Measurements from ENCODE around the gene ADH1B. TPM values are rescaled to one million over a fixed set of nuclear protein-coding genes. Genes with fewer than 3 reads are reported as not detected.

ADH1B gene
- total and polyA plus RNA-seq, 2 of the 4 experiments (the other 2 are of a cell fraction): 0.36 to 0.46 TPM

DNA sequence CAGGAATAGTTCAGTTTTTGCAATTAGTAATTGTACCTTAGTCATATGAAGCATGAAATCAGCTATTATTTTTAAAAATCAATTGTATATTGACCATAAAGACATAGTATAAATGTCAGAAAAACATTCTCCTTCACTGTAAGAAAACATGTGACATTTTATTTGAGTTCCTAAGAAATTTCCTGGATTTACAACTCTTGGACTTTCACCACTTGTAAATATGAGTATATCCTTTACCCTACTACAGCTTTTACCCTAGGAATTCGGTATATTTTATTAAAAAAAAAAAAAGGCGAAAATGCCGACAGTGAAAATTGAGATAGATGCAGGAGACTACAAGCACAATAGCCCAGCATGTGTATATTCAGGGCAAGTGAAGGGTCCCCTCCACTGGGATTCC lies 45.3 kb downstream of the ADH1B start:
- in situ Hi-C loops (cut with MboI; ENCODE audit: low sequenced_read_pairs): no loop called here
- BruUV-seq (replicated peaks): no TSS peak

More for the DNA sequence above, 45.3 kb downstream of the ADH1B start:
- Histone ChIP-seq H3K79me1 (ENCODE audit: low read depth in 1 of 2, low read length in 2 of 2) (no peaks in the 10 kb centered on the region), H2AK9ac (replicated peaks; ENCODE audit: low read depth, low read length, poor library complexity) (no peak overlapping the region), H4K20me1 (ENCODE audit: insufficient read depth, low read length) (no peaks in the 10 kb centered on the region), H3K9me1 (ENCODE audit: insufficient read depth, low read length) (no peaks in the 10 kb centered on the region), H3K9me3 (ENCODE audit: control insufficient read depth, insufficient read depth, low read length) (no peaks in the 10 kb centered on the region), H3K27ac (ENCODE audit: insufficient read depth, low read length) (no peak overlapping the region), H2BK5ac (ENCODE audit: low read depth, low read length, poor library complexity, severe bottlenecking) (no peak overlapping the region), H3K27me3 (ENCODE audit: control insufficient read depth, insufficient read depth, low read length) (no peaks in the 10 kb centered on the region), H3K18ac (ENCODE audit: low read depth, low read length) (no peak overlapping the region), H2BK20ac (ENCODE audit: low read depth, low read length) (no peak overlapping the region), H3K36me3 (ENCODE audit: control insufficient read depth, insufficient read depth, low read length) (no peaks in the 10 kb centered on the region), H2AFZ (replicated peaks; ENCODE audit: low read length, poor library complexity) (no peak overlapping the region), H4K5ac (ENCODE audit: low read depth, low read length) (no peak overlapping the region), H3K4me1 (ENCODE audit: control insufficient read depth, insufficient read depth, low read length) (no peaks in the 10 kb centered on the region), H2AK5ac (ENCODE audit: low read depth, low read length) (no peak overlapping the region), H2BK120ac (ENCODE audit: low read depth, low read length) (no peak overlapping the region), H3K4me2 (ENCODE audit: low read depth, low read length) (no peak overlapping the region), H4K91ac (ENCODE audit: insufficient read depth, low read depth, low read length) (no peak overlapping the region), H3K4ac (ENCODE audit: low read depth, low read length) (no peak overlapping the region), H3K23ac (ENCODE audit: low read depth, low read length) (no peak overlapping the region), H3K4me3 (ENCODE audit: insufficient read depth, low read depth, low read length) (no peak overlapping the region), H3K14ac (replicated peaks; ENCODE audit: low read depth, low read length) (no peak overlapping the region), H2BK15ac (ENCODE audit: low read depth, low read length) (no peak overlapping the region), H3K56ac (ENCODE audit: extremely low read depth, insufficient read depth, low read length) (no peak overlapping the region), H4K8ac (ENCODE audit: low read depth in 2 of 2, low read length in 2 of 2) (no peak overlapping the region), H3K9ac (ENCODE audit: low read depth, low read length) (no peak overlapping the region)
- intact Hi-C loops (cut with micrococcal nuclease): no loop called here
- WGBS, 2 experiments (ENCODE audit: extremely low coverage in 2 of 2, insufficient read length in 1 of 2): no CpG with 5 or more reads among the region's 3 CpGs
- ChIA-PET CTCF (interaction anchor here (0.7 kb wide), 1 partner anchor 722 kb away, joined by 4 read pairs; no protein-coding TSS in a partner anchor), POLR2A (ENCODE audit: unreplicated experiment) (no interaction called here)
- DNase-seq: no peak
- TF ChIP-seq, protein P1, sequence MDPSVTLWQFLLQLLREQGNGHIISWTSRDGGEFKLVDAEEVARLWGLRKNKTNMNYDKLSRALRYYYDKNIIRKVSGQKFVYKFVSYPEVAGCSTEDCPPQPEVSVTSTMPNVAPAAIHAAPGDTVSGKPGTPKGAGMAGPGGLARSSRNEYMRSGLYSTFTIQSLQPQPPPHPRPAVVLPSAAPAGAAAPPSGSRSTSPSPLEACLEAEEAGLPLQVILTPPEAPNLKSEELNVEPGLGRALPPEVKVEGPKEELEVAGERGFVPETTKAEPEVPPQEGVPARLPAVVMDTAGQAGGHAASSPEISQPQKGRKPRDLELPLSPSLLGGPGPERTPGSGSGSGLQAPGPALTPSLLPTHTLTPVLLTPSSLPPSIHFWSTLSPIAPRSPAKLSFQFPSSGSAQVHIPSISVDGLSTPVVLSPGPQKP (IDR thresholded peaks at IDR 0.05; ENCODE audit: borderline replicate concordance, low read depth, low read length): no peak
- TF ChIP-seq FOS (IDR thresholded peaks at IDR 0.05; ENCODE audit: low read depth, low read length): no peak
- no peak for TF ChIP-seq RCOR1 (IDR thresholded peaks at IDR 0.05; ENCODE audit: insufficient replicate concordance, low read length)
- TF ChIP-seq BHLHE40 (IDR thresholded peaks at IDR 0.05; ENCODE audit: low read depth, low read length): no peak
- no peak for TF ChIP-seq MAZ (IDR thresholded peaks at IDR 0.05; ENCODE audit: borderline replicate concordance, low read depth, low read length)
- TF ChIP-seq, protein P2, sequence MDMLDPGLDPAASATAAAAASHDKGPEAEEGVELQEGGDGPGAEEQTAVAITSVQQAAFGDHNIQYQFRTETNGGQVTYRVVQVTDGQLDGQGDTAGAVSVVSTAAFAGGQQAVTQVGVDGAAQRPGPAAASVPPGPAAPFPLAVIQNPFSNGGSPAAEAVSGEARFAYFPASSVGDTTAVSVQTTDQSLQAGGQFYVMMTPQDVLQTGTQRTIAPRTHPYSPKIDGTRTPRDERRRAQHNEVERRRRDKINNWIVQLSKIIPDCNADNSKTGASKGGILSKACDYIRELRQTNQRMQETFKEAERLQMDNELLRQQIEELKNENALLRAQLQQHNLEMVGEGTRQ (IDR thresholded peaks at IDR 0.05; ENCODE audit: low read depth, low read length): no peak
- TF ChIP-seq RAD21 (IDR thresholded peaks at IDR 0.05; ENCODE audit: low read length): no peak
- TF ChIP-seq POLR2A (IDR thresholded peaks at IDR 0.05; ENCODE audit: low read depth, low read length): no peak
- no peak for TF ChIP-seq MXI1 (IDR thresholded peaks at IDR 0.05; ENCODE audit: borderline replicate concordance, low read depth, low read length)
- no peak for TF ChIP-seq CHD1 (IDR thresholded peaks at IDR 0.05; ENCODE audit: low read depth, low read length)
- no peak for TF ChIP-seq CEBPB (IDR thresholded peaks at IDR 0.05; ENCODE audit: low read depth, low read length)
- TF ChIP-seq RFX5 (IDR thresholded peaks at IDR 0.05; ENCODE audit: low read depth, low read length): no peak
- no peak for TF ChIP-seq SMC3 (IDR thresholded peaks at IDR 0.05; ENCODE audit: low read depth, low read length)
- TF ChIP-seq, protein P3, sequence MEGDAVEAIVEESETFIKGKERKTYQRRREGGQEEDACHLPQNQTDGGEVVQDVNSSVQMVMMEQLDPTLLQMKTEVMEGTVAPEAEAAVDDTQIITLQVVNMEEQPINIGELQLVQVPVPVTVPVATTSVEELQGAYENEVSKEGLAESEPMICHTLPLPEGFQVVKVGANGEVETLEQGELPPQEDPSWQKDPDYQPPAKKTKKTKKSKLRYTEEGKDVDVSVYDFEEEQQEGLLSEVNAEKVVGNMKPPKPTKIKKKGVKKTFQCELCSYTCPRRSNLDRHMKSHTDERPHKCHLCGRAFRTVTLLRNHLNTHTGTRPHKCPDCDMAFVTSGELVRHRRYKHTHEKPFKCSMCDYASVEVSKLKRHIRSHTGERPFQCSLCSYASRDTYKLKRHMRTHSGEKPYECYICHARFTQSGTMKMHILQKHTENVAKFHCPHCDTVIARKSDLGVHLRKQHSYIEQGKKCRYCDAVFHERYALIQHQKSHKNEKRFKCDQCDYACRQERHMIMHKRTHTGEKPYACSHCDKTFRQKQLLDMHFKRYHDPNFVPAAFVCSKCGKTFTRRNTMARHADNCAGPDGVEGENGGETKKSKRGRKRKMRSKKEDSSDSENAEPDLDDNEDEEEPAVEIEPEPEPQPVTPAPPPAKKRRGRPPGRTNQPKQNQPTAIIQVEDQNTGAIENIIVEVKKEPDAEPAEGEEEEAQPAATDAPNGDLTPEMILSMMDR (conservative IDR thresholded peaks at IDR 0.05; ENCODE audit: low read depth, low read length): no peak
- TF ChIP-seq MAFK (IDR thresholded peaks at IDR 0.05; ENCODE audit: low read depth, low read length): no peak
- TF ChIP-seq NFE2L2 (IDR thresholded peaks at IDR 0.05; ENCODE audit: low read depth, low read length): no peak
- dilution Hi-C loops (cut with HindIII; ENCODE audit: low sequenced_read_pairs, unreplicated experiment): no loop called here
- ATAC-seq (ENCODE audit: low read depth): no peak
